Thyroid gland (tissue), 4 donors: Measurements from ENCODE around the gene GNAQ.

Experiments used
- CTCF ChIP-seq, 6 experiments: fragments of 200-600 bp in 3 of 6; fragments of 450-650 bp in 3 of 6; sonication (generic) in 3 of 6; IDR thresholded peaks; one replicate each; pipeline ENCODE4 v1.5.1; 2016 to 2019; ENCODE audit warnings: antibody characterized with exemption in 6 of 6, mild to moderate bottlenecking in 2 of 6, inconsistent platforms in 1 of 6, moderate library complexity in 1 of 6
- POLR2A ChIP-seq, 2 donors: fragments of 450-650 bp; IDR thresholded peaks; one replicate each; pipeline ENCODE4 v1.6.1; 2017; ENCODE audit warnings: antibody characterized with exemption in 2 of 2, mild to moderate bottlenecking in 2 of 2, moderate library complexity in 1 of 2

GRCh38 chr9:77929942-77930341 is 101.7 kb downstream of the GNAQ start:
- TF ChIP-seq CTCF (IDR thresholded peaks at IDR 0.05) (no peak), POLR2A (IDR thresholded peaks at IDR 0.05) (no peak)
